ENCODE data around the gene ZCCHC24. TPM values are rescaled to one million over a fixed set of nuclear protein-coding genes. Genes with fewer than 3 reads are reported as not detected.

The ZCCHC24 gene
- total and polyA plus RNA-seq, 8 donors: 3.5 to 13.2 (median 7.3) TPM

GRCh38 chr10:79353726-79354125 lies 91.7 kb downstream of the ZCCHC24 start:
- DNase-seq (no peak), FAIRE-seq (no peak), ATAC-seq (no peak)
- no peaks in the 10 kb centered on the region for H3K27me3 ChIP-seq
- peaks cover 0 to 15% (median 10%) of the 10 kb centered on the region in 3 donors for H3K4me1 ChIP-seq
- peaks cover 17 to 59% (median 36%) of the 10 kb centered on the region in 3 donors for H3K36me3 ChIP-seq
- 68 to 88% methylated on average over 11 of the region's 11 CpGs for WGBS, 2 donors
- no peak overlapping the region for H3K27ac ChIP-seq
- no peak for TF ChIP-seq CTCF (IDR thresholded peaks at IDR 0.05)
- H3K9me3 ChIP-seq: no peaks in the 10 kb centered on the region
- H3K4me3 ChIP-seq: no peak overlapping the region
- intact Hi-C loops (cut with DNase I): no loop called here

- Histone ChIP-seq H3K36me3 (peaks cover 17 to 59% (median 36%) of the 10 kb centered on the region in 3 donors), H3K27ac (no peak overlapping the region), H3K9me3 (no peaks in the 10 kb centered on the region), H3K4me3 (no peak overlapping the region), H3K4me1 (peaks cover 0 to 13% (median 13%) of the 10 kb centered on the region in 3 donors), H3K27me3 (no peaks in the 10 kb centered on the region)
- no peak for TF ChIP-seq CTCF (IDR thresholded peaks at IDR 0.05)
- no peak for FAIRE-seq
- peak in 2 of 6 donors; percentile 54 to 62 for DNase-seq
- intact Hi-C loops (cut with DNase I): no loop called here
- 74 to 87% methylated on average over 8 of the region's 8 CpGs for WGBS, 2 donors
- no peak for ATAC-seq
Observed at GRCh38 chr10:79353000-79353406, 92.4 kb downstream of the ZCCHC24 start.

- intact Hi-C loops (cut with DNase I): no loop called here
- peaks cover 17 to 59% (median 36%) of the 10 kb centered on the region in 3 donors for H3K36me3 ChIP-seq
- FAIRE-seq: no peak
- no peaks in the 10 kb centered on the region for H3K9me3 ChIP-seq
- H3K27ac ChIP-seq: no peak overlapping the region
- DNase-seq: no peak
- 83 to 95% methylated on average over 11 of the region's 11 CpGs for WGBS, 2 donors
- no peak for TF ChIP-seq CTCF (IDR thresholded peaks at IDR 0.05)
- H3K4me3 ChIP-seq: no peak overlapping the region
- no peak for ATAC-seq
- H3K4me1 ChIP-seq: peaks cover 0 to 13% (median 13%) of the 10 kb centered on the region in 3 donors
- no peaks in the 10 kb centered on the region for H3K27me3 ChIP-seq
Observed at GRCh38 chr10:79352035-79352877, 93.2 kb downstream of the ZCCHC24 start.

- intact Hi-C loops (cut with DNase I): no loop called here
Observed at GRCh38 chr10:79351332-79351731, 94.1 kb downstream of the ZCCHC24 start.

More at GRCh38 chr10:79351332-79351731, 94.1 kb downstream of the ZCCHC24 start:
- no peak for TF ChIP-seq CTCF (IDR thresholded peaks at IDR 0.05)
- 88 to 92% methylated on average over 11 to 13 of the region's 13 CpGs for WGBS, 2 donors
- Histone ChIP-seq H3K4me3 (no peak overlapping the region), H3K27ac (no peak overlapping the region), H3K36me3 (peaks cover 17 to 59% (median 36%) of the 10 kb centered on the region in 3 donors), H3K4me1 (peaks cover 8 to 21% (median 17%) of the 10 kb centered on the region in 3 donors), H3K9me3 (no peaks in the 10 kb centered on the region), H3K27me3 (no peaks in the 10 kb centered on the region)
- DNase-seq: no peak
- no peak for ATAC-seq
- FAIRE-seq: no peak

All from pancreas (tissue), 10 donors.